Right cardiac atrium (tissue), 5 donors: ENCODE measurements around the gene REL. TPM values are rescaled to one million over a fixed set of nuclear protein-coding genes. Genes with fewer than 3 reads are reported as not detected.

ENCODE experiments used
- ATAC-seq, 2 donors: fragments of 200-7000 bp; cut with Tn5 transposase; one replicate each; pipeline versions ENCODE4 v1.8.0 to v1.9.1; 2020; ENCODE audit warnings: moderate library complexity in 2 of 2, mild to moderate bottlenecking in 1 of 2
- DNase-seq, 3 donors: peaks; one replicate each; pipeline ENCODE4 v3.0.0-alpha.2; 2020
- H3K27ac ChIP-seq: one replicate; pipeline ENCODE4 v1.5.1; 2013; ENCODE audit warnings: mild to moderate bottlenecking, low read length, control low read depth, moderate library complexity
- H3K27me3 ChIP-seq: one replicate; pipeline ENCODE4 v1.6.1; 2013; ENCODE audit not compliant: control insufficient read depth, insufficient read depth
- H3K4me1 ChIP-seq: one replicate; pipeline ENCODE4 v1.6.1; 2013; ENCODE audit warnings: low read length; ENCODE audit not compliant: control insufficient read depth, insufficient read depth
- H3K4me3 ChIP-seq: one replicate; pipeline ENCODE4 v1.5.1; 2013; ENCODE audit warnings: low read length, control low read depth
- H3K9me3 ChIP-seq: one replicate; pipeline ENCODE4 v1.6.1; 2013; ENCODE audit warnings: low read length; ENCODE audit not compliant: control insufficient read depth
- WGBS: extraction: QIAGEN DNeasy Blood & Tissue Kit; methylation state at CpG from one replicate; pipeline ENCODE4 v1.1.7; 2013; 5-methylcytosine and 5-hydroxymethylcytosine counted together
- intact Hi-C, 4 donors: fragments of 100-400 bp; cut with DNase I; formaldehyde crosslinking; loops; one replicate each; pipeline versions ENCODE4 v1.11.0 to v1.14.0; 2022 to 2023
- polyA plus RNA-seq: library from polyadenylated mRNA; stranded (reverse); fragments of 200-250 nt; gene quantifications from one replicate; pipeline ENCODE4 v1.2.3, GENCODE V29; 2013
- total RNA-seq, 4 donors: library from RNA; stranded (reverse); fragmentation: NEBNext Ultra II Directional; extraction: Animal tissue kit (Norgen Biotek cat#: 25700); gene quantifications; one replicate each; pipeline ENCODE4 v1.2.1, GENCODE V29; 2021
- donor health status: healthy with polysubstance abuse.
- donor health status: DM: no; HTN: yes; CAD: no.
- donor health status: DM: no; HTN: no; CAD: no.
- donor health status: DM: no; HTN: yes; CAD: no; lungs with severe emphysema.
- donor health status: DM: yes; HTN: yes; CAD: no.

The REL gene
- total and polyA plus RNA-seq, 5 donors, result 1.8 to 8.0 (median 6.1) TPM

- Histone ChIP-seq H3K4me1 (no peaks in the 10 kb centered on the region), H3K27ac (no peak overlapping the region), H3K9me3 (no peaks in the 10 kb centered on the region), H3K4me3 (no peak overlapping the region), H3K27me3 (no peaks in the 10 kb centered on the region)
- intact Hi-C loops, result no loop called here
- DNase-seq (no peak), ATAC-seq (no peak)
- 70% methylated on average over 7 of the region's 7 CpGs for WGBS
These were observed 83.5 kb downstream of the REL start for GRCh38 chr2:60964651-60965498.

- H3K4me3 ChIP-seq, result no peak overlapping the region
- no peaks in the 10 kb centered on the region for H3K9me3 ChIP-seq
- DNase-seq (no peak), ATAC-seq (no peak)
- no peaks in the 10 kb centered on the region for H3K4me1 ChIP-seq
- H3K27me3 ChIP-seq, result no peaks in the 10 kb centered on the region
- intact Hi-C loops, result no loop called here
- H3K27ac ChIP-seq, result no peak overlapping the region
These were observed 84.1 kb downstream of the REL start for GRCh38 chr2:60965499-60965785.

DNA sequence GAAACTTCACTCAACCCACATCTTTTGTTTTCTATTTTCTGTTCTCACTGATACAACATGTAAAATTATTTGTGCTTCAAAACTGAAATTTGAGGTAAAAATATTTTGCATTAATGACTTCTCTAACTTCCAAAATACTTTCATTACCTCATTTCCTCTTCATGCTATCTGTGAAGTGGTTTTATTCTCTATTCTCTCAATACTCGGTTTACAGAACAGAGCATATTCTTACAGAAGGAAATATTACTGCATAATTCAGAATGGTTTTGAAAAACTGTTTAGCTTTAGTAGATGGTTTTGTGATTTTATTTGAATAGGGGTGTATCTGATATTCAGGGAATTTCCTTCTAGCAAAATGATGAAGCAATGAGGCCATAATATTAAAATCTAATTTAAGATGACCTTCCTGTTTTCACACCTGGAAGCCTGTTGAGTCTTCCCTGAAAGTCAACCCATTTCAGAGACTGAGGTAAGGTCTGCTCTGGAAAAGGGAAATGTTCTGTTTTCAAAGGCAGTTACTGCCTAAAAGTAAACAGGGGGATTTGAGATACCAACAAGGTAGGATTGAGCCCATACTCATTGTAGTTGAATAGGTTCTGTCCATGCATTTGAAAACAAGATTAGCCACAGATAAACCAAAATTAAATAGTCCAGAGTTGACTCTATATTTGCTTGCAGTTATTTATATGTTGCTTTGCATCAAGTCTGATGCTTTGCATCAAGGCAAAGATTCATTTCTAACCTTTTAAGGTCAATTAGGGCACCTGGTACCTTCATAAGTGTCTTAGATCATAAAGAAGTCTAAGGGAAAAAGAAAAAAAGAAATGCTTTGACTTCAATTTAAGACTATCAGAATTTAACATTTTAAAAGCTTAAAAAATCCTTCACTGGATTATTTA lies 85.4 kb downstream of the REL start:
- ATAC-seq, result no peak
- no peak overlapping the region for H3K4me3 ChIP-seq
- H3K4me1 ChIP-seq, result no peaks in the 10 kb centered on the region
- intact Hi-C loops, result no loop called here
- WGBS, result 38% methylated on average over 1 of the region's 1 CpG
- no peaks in the 10 kb centered on the region for H3K27me3 ChIP-seq
- no peak overlapping the region for H3K27ac ChIP-seq
- H3K9me3 ChIP-seq, result no peaks in the 10 kb centered on the region
- no peak for DNase-seq

- H3K4me1 ChIP-seq, result no peaks in the 10 kb centered on the region
- ATAC-seq, result peak in 1 of 2 donors; percentile 48
- no peak overlapping the region for H3K27ac ChIP-seq
- 95% methylated on average over 32 of the region's 32 CpGs for WGBS
- H3K9me3 ChIP-seq, result no peaks in the 10 kb centered on the region
- intact Hi-C loops, result no loop called here
- H3K4me3 ChIP-seq, result no peak overlapping the region
- no peak for DNase-seq
- H3K27me3 ChIP-seq, result no peaks in the 10 kb centered on the region
These were observed 91.7 kb downstream of the REL start for GRCh38 chr2:60972889-60973656.

DNA sequence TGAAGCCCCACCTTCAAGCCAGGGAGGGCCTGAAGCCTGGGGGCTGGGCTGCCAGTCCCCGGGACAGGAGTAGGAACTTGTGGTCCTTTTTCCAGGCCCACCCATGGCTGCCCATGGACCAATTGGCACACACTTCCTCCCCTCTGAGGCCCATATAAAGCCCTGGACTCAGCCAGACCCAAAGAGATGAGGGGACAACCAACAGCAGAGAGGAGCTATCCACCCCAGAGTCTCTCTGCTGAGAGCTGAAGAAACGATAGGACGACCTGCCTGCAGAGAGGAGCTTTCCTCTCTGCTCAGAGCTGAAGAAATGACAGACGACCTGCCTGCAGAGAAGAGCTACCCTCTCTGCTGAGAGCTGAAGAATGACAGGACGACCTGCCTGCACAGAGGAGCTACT lies 92.3 kb downstream of the REL start:
- 73% methylated on average over 5 of the region's 5 CpGs for WGBS
- DNase-seq, result no peak
- no peak overlapping the region for H3K27ac ChIP-seq
- no peaks in the 10 kb centered on the region for H3K9me3 ChIP-seq
- intact Hi-C loops, result no loop called here
- no peaks in the 10 kb centered on the region for H3K4me1 ChIP-seq
- no peak overlapping the region for H3K4me3 ChIP-seq
- H3K27me3 ChIP-seq, result no peaks in the 10 kb centered on the region
- ATAC-seq, result no peak

GRCh38 chr2:60974652-60975051 lies 93.3 kb downstream of the REL start:
- 98% methylated on average over 16 of the region's 16 CpGs for whole genome bisulfite sequencing
- DNase-seq (no peak), ATAC-seq (no peak)
- Histone ChIP-seq H3K27ac (no peak overlapping the region), H3K27me3 (no peaks in the 10 kb centered on the region), H3K4me3 (no peak overlapping the region), H3K4me1 (no peaks in the 10 kb centered on the region), H3K9me3 (no peaks in the 10 kb centered on the region)
- intact Hi-C loops, result no loop called here

Other genes with a start within 250 kb of the REL start
- 1 to 10 TPM; 8.3 to 9.6 (median 9.2) TPM for gene PAPOLG, start 125.3 kb upstream of the REL start, total RNA-seq
- gene PAPOLG, start 125.3 kb upstream of the REL start, polyA plus RNA-seq, result 4.5 TPM
- gene PEX13, start 136.1 kb downstream of the REL start, total RNA-seq, result 10 to 100 TPM; 19.8 to 23.8 (median 21.5) TPM
- gene PEX13, start 136.1 kb downstream of the REL start, polyA plus RNA-seq, result 12.4 TPM
- 1 to 10 TPM; 3.4 to 4.6 (median 3.8) TPM for gene PUS10, start 136.7 kb downstream of the REL start, total RNA-seq
- gene PUS10, start 136.7 kb downstream of the REL start, polyA plus RNA-seq, result 2.9 TPM
- 1 to 10 TPM; 5.1 to 6.4 (median 6.1) TPM for gene SANBR, start 184.3 kb downstream of the REL start, total RNA-seq
- gene SANBR, start 184.3 kb downstream of the REL start, polyA plus RNA-seq, result 3.4 TPM